ENCODE results near the gene PARD3. TPM values are rescaled to one million over a fixed set of nuclear protein-coding genes. Genes with fewer than 3 reads are reported as not detected.
"Not testable (repeated sequence)": the region's sequence is repeated elsewhere in the genome, so short reads cannot be mapped to it uniquely, and the experiment has no call there.

The PARD3 gene
- polyA plus RNA-seq, 4 donors, result 64.9 to 85.2 (median 73.4) TPM

DNA sequence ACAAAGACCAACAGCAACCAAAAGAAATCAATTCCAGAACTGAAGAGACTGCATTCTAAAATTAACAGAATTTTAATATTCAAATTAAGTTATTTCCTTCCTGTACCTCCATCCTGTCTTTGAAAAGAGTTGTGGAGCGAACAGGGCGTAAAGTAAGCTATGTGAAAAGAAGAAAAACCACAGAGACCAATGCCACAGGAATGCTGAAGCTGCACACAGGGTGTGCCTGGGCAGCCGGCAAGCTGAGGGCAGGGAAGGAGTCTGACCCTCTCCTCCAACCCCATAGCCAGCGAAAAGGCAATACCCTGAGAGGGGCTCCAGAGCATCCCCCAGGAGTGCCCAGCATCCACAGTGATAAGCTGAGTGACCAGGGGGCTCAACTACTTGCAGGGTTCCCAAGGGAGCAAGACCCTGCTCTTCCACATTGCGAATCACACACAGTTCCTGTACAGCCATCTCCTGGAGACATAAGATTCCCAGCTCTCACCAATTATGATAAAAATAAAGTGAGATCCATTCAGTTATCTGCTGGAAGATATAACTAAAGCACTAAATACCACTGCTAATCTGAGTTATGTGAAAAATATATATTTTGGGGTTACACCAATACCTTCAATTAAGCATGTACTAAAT, 93.8 kb downstream of the PARD3 start:
- DNase-seq (ENCODE audit: low read depth in 4 of 4, low spot score in 2 of 4), result no peak

DNA sequence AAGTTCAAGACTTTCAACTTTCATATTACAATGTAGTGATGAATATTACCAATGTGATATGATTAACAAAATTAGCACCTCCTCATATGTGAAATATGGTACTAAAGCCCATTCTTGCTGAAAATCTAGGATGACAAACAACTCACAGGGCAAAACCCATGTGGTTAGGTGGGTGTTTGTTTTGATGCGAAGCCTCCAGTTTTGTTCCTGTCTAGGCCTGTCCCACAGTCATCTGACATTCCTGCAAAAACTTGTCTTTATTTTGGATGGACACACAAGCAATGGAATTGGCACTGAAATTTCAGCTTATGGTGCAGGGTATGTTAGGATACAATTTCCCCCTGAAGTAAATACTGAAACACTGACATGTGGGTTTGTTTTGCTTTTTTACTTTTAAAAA, 95.3 kb downstream of the PARD3 start:
- no peak for DNase-seq (ENCODE audit: low read depth in 4 of 4, low spot score in 2 of 4)

DNA sequence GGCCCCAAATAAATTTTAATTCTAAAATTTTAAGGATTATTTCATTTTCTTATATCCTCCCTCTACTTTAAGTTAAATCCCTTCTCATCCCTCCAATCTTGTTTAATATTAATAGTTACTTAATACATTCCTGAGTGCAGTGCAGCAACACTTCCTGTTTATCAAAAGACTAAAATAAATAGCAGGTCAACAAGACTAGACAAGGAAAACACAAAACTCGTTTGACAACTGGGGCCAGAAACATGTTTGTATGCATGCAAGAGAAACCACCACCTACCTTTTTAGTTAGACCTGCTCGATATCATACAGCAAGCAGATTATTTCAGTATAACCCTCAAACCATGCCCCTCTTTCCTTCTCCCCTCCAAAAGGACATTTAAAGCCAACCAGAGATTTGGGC, 95.8 kb downstream of the PARD3 start:
- DNase-seq (ENCODE audit: low read depth in 4 of 4, low spot score in 2 of 4), result no peak

DNA sequence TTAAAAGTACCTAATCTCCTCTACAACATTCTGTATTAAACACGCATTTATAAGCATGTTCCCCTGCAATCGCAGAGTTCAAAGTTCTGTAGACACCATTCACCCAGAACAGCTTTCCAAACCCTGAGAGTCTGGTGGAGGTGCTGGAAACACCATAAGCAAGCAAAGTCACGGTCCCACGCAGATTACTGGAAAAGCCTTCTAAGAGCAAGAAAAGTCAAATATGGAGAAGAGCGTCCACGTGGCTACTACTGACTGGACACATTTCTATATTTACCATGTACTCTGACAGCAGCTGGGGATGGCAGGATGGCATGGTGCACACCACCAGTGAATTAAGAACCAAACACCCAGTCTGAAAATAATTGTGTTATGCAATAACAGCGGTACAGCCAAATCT, 97.7 kb downstream of the PARD3 start:
- no peak for DNase-seq (ENCODE audit: low read depth in 4 of 4, low spot score in 2 of 4)

DNA sequence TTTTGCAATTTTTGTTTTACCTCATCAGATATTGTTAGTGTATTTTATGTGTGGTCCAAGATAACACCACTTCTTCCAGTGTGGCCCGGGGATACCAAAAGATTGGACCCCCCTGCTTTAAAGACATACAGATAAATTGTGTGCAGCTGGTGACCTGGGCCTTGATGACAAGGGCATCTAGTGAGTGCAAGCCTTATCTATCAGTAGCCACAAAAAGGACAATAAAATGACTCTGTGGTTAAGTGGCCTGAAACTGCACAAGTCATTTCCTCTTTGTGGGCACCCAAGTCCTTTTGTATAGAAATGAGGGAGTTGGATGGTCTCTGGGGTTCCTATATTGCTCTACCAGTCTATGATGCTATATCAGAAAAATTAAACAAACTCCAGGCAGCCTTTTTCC, 98.1 kb downstream of the PARD3 start:
- no peak for DNase-seq (ENCODE audit: low read depth in 4 of 4, low spot score in 2 of 4)

DNA sequence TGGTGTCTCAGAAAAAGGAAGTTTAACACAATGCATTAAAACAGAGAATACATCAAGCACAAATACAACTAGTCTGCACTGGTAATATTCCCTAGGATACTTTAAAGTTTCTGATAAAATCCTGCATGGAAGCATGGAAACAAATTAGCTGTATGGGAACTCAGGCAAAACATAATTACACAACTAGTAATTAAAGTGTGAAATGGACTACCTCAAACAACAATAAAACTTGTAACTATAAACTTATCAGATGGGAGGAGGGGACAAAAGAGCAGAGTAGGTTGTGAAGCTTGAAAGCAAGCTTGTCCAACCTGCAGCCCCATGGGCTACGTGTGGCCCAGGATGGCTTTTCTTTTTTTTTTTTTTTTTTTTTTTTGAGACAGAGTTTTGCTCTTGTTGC, 98.9 kb downstream of the PARD3 start:
- DNase-seq (ENCODE audit: low read depth in 4 of 4, low spot score in 2 of 4), result no peak

DNA sequence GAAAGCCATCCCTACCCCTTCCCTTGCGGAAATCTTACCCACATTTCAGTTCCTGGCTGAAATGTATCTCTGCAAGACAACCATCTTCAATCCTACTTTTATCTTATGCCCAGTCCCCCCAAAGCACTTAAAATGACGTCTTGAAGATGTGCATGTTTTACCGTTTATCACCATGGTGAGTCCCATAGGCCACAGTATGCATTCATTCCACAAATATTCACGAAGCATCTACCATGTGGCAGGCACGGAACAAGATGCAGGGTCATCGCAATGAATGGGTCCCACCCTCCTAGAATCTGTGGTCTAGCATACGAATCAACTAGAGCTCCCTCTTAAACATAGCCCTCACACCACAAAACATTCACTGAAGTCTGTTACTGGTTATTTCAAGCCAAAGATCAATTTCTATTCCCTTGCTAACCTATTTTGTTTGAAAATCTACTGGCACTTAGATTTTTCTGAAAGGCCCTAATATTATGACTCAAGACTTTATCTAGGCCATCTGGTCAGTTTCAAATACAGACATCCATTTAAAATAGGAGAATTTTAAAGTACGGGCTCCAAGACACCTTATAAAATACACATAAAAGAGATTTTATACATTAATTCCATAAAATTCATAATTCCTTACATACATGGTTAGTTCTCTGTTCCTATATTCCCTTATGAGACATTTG, 99.4 kb downstream of the PARD3 start:
- DNase-seq (ENCODE audit: low read depth in 4 of 4, low spot score in 2 of 4), result no peak

DNA sequence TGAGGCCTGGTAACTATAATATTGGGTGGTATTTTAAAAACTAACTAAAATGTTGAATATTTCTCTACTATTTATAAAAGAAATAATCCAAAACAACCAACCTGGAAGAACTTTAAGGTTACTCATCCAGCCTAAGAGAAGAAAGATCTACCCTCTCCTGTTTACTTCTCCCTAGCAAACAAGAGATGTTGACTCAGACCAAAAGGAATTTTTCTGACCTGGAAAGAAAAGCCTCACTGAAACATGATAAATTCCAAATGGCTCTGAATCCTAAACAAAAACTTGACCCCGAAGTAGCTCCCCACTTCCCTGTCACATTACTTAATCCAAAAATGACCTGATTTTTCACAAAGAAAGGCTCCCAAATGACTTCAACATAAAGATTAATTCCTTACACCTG, 101.2 kb downstream of the PARD3 start:
- no peak for DNase-seq (ENCODE audit: low read depth in 4 of 4, low spot score in 2 of 4)

DNA sequence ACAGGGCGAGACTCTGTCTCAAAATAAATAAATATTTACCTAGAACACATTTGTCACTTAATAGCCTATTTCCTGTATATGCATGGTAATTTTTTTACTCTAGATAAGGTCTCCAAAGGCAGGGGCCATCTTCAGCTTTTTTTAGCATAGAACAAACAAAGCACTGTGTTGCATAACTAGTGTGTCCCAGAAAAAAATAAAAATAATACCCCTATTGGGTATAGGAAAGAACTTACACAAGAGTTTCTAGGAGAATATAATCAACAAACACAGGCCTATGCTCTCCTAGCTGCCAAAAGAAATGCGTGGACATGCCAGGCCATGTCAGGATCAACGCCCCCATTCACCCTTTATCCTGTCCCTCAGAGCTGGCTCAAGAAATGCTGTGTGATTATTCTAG, 103.6 kb downstream of the PARD3 start:
- DNase-seq (ENCODE audit: low read depth in 4 of 4, low spot score in 2 of 4), result no peak

DNA sequence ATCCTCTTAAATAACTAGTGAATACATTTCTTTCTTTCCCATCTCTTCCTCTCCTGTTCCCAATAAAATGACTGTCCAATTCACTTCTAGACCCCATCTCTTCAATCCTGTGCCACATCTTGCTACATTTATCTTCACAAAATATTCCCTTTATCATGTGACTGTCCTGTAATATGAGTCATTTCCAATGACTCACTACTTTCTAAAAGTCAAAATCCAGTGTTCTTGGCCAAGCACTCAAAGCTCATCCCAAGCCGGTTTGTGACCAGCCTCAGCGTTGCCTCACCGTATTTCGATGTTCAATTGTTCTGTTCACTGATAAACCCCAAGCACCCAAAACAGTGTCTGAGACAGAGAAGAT, 104.7 kb downstream of the PARD3 start:
- DNase-seq (ENCODE audit: low read depth in 4 of 4, low spot score in 2 of 4), result no peak

DNA sequence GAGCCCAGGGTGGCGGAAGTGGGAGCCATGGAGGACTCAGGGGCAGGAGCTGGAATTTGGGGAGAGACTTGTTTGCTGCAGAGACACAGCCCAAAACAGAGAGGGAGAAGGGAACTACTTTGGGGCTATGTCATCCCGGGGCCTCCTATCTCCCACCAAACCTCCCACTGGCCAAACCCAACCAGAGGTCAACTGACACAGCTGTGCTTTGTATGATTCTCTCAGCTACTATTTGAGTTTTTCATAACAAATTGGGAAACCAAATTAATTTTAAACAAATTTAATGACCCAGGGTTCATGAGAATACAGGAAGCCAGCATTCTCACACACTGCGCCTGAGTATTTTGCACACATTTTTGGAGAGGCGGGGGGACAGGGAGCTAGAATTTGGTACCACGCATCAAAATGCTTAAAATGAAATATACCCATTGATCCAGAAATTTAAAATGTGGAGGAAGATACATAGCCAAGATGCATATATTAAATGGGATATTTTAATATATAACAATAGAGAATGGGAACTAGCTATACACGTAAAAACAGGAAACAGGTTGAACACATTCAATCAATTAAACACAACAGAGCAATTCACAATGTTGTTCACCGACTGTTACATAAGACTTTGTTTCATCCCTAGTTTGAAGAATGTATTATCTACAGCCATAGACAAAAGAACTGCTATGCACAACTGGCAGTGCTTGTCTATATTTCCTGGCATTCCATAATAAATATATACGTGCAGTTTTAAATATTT, 105.3 kb downstream of the PARD3 start:
- DNase-seq (ENCODE audit: low read depth in 4 of 4, low spot score in 2 of 4), result no peak

DNA sequence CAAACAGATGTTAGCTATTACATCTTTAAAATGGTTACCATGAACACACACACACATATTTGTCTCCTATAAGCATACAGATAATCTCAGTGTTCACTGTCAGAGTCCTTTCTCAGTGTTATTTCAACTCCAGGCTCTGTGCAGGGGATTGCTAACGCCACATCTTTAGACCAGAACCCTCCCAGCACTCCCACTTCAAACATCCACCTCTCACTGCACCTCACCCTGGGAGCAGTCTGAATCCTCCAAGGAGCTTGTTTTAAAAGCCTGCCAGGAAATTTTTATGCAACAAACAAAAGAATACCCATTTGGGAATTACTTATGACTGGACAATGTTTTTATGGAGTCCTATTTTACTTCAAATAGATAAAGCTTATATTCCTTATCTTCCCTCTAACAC, 107.4 kb downstream of the PARD3 start:
- no peak for DNase-seq (ENCODE audit: low read depth in 4 of 4, low spot score in 2 of 4)

DNA sequence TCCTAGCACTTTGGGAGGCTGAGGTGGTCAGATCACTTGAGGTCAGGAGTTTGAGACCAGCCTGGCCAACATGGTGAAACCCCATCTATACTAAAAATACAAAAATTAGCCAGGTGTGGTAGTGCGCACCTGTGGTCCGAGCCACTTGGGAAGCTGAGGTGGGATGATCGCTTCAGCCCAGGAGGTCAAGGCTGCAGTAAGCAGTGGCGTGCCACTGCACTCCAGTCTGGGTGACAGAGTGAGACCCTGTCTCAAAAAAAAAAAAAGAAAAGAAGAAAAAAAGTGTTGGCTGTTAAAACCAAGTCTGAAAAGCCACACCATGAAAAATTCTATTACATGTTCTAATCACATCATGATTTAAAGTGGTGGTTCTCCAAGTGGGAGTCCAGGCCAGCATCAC, 108.1 kb downstream of the PARD3 start:
- DNase-seq (ENCODE audit: low read depth in 4 of 4, low spot score in 2 of 4), result not testable (repeated sequence)

DNA sequence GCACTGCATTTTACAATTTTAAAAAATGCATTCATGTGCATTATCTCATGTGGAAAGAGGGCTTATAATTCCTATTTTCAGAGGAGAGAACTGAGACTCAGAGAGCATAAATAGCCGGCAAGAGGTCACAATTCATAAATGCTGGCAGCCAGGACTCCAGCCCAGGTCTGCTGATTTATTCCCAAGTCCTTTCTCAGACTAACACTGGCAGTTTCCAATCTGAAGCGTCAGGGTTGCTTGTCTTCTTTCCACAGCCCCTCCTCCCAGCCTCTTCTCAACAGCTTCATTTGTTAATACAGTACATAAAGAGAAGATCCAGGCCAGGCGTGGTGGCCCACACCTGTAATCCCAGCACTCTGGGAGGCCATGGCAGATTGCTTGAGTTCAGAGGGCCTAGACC, 108.9 kb downstream of the PARD3 start:
- DNase-seq (ENCODE audit: low read depth in 4 of 4, low spot score in 2 of 4), result no peak

DNA sequence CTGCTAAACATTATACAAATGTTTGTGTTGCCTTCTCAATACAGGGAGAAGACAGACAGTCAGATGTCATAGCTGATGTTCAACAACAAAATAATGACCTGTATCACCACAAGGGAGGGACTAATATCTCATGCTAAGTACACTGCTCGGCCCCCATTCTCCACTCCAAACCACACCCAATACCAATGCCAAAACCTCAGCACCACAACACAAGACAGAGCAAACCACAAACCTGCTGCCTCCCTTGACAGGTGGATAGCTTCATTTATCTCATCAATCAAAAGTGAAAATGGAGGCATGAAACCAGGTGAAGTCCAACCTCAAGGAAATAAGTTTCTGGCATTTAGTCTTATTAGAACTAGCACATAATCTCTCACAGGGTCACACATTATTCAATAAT, 109.5 kb downstream of the PARD3 start:
- no peak for DNase-seq (ENCODE audit: low read depth in 4 of 4, low spot score in 2 of 4)

DNA sequence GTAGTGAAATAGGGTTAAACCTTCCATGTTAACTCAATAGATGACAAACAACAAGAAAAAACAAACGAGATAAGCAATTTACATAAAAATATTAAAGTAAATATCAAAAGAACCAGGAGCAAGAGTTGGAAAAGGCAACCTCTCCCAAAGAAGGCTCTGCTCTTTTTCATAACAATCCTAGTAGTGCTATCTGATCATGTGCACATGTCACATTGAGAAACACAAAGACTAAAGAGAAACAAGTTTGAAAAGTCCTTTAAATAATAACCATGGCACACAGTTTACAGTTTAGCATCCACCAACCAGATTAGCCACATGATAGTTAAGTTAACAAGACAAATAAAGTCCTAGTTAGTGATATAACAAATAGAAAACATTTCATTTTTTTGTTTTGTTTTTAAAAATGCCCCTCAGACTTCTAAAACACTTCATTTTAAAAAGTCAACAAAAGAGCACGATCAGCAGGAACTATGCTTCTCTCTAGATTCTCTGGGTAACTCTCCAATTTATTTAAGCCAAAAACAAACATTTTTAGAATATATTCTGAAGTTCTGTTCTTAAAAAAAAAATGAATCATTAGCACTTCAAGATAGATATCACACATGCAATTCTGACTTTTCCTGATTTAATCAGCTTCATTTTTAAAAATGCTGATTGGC, 110.4 kb downstream of the PARD3 start:
- DNase-seq (ENCODE audit: low read depth in 4 of 4, low spot score in 2 of 4), result no peak

DNA sequence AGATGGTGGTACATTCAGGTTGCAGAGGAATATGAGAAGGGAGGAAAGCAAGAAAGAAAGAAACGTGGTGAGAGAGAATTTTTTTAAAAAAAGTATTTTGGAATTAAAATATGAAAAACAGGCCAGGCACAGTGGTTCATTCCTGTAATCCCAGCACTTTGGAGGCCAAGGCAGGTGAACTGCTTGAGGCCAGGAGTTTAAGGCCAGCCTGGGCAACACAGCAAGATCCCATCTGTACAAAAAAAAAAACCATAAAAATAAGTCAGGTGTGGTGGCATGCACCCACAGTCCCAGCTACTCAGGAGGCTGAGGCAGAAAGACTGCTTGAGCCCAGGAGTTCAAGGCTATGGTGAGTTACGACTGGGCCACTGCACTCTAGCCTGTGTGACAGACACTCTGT, 112.1 kb downstream of the PARD3 start:
- DNase-seq (ENCODE audit: low read depth in 4 of 4, low spot score in 2 of 4), result no peak

DNA sequence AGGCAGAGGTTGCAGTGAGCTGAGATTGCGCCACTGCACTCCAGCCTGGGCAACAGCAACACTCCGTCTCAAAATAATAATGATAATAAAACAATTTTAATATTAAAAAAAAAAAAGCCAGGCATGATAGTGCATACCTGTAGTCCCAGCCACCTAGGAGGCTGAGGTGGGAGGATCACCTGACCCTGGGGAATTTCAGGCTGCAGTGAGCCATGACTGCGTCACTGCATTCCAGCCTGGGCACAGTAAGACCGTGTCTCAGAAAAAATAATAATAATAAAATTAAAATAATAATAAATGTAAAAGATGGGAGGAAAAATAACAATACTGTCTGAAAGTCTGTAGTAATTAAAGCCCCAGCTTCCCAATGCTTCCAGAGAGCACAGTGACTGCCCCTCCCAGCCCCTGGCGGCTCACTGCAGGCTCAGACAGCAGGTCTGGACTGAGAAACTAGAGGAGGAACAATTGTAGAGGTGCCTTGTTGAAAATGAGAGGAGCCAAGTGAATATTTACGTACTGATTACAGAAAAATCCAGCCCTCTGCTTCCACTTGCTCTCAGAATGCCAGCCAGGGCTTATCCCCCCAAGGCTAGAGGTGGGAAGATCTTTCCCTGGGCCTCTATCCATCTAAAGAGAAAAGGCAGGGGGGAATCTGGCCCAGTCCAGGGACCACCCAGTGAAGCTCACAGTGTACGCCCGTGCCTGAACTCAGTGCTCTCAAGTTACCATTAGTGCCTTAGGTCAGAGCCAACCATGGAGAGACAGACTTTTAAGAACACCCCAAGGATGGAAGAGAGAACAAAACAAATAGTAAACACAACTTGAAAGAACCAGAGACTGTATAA, 112.8 kb downstream of the PARD3 start:
- no peak for DNase-seq (ENCODE audit: low read depth in 4 of 4, low spot score in 2 of 4)

DNA sequence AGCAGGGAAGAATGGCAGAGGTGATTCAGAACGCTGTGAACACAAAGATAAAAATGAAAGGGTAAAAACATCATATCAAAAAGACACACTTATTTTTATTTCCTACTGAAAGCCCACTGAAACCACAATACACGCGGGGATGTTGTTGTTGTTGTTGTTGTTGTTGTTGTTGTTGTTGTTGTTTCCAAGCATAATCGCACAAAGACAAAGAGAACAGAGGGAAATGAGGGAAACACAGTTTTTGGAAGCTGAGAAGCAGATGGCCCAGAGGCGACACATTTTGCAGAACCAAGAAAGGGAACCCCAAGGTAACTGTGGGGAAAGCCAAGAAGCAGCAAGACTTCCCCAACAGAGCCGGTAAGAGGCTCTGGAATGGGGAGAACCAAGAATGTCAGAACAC, 113.9 kb downstream of the PARD3 start:
- DNase-seq (ENCODE audit: low read depth in 4 of 4, low spot score in 2 of 4), result no peak

DNA sequence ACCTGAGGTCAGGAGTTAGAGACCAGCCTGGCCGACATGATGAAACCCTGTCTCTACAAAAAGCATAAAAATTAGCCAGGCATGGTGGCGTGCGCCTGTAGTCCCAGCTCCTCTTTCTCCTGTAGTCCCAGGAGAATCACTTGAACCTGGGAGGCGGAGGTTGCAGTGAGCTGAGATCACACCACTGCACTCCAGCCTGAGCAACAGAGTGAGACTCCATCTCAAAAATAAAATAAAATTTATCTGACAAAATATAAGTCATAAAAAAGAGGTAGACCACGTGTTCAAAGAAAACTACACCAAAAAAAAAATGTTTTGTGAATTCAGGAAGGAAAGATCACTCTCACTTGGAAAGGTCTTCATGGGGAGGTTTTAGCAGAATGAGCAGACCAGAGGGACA, 114.3 kb downstream of the PARD3 start:
- not testable (repeated sequence) for DNase-seq (ENCODE audit: low read depth in 4 of 4, low spot score in 2 of 4)
